HG03095 (cell line): ENCODE data around the gene RPS6KA2.

Experiments
- ATAC-seq: cut with Tn5 transposase; IDR thresholded peaks from one replicate; pipeline ENCODE4 v1.9.1; 2021; ENCODE audit warnings: moderate library complexity; ENCODE audit not compliant: unreplicated experiment

Gene RPS6KA2

DNA sequence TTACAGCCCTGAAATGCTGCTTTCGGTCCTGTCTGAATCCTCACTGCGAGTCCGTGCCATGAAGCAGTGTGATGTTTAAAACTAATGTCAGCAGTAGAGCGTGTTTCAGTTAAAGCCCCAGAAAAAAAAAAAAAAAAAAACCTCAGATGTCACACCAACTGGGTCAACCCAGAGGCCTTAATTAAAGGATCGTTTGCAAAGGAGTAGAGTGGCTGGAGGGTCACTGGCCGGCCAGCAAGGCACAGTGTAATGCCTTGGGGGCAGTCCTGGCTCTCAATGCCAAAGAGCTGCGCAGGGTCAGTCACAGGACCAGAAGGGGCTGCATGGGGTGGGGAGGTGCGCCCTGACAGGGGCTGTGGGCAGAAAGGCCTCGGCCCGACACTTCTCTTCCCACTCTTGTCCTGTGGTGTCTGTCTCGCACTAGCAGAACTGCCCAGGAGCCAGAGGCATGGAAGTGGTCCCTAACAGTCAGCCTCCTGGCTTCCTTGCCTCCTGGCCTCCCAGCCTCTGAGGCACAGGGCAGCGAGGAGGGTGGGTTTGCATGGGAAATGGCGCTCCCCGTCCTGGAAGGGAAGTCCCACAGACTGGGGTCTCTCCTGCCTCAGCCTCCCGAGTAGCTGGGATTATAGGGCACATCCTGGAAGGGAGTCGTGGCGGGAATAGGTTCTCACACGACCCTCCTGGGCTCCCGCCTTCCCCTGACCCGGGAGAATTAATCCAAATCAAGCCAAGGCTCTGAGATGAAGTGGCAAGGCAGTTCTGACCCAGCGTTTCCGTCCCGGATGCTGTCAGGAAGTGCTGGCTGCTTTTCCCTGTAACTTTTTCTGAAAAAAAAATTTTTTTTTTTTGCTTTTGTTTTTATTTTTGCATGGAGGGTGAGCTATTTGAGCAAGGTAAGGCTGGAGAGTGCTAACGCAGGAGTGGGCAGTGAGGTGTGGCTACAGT, 190.6 kb downstream of the RPS6KA2 start:
- no peak for ATAC-seq

GRCh38 chr6:166435574-166435973, 191.5 kb downstream of the RPS6KA2 start:
- no peak for ATAC-seq

GRCh38 chr6:166434336-166434735, 192.7 kb downstream of the RPS6KA2 start:
- ATAC-seq, result no peak

DNA sequence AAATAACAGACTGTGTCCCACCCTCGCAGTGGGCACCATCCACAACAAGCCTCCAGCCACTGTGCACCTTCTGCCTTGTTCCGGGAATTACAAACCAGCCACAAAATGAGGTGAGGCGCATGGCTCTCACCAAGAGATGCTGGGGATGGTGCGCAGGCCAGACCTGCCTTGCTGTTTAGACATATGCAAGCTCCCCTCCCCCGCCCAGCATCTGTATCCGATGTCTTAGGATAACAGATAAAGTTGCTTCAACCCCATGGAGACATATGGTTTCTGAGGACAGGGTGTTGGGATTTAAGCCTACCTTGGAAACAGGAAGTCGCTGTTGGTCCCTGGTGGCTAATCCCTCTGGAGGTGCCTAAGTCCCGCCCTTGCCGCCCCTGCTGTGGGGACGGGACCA, 194.0 kb downstream of the RPS6KA2 start:
- ATAC-seq, result no peak

DNA sequence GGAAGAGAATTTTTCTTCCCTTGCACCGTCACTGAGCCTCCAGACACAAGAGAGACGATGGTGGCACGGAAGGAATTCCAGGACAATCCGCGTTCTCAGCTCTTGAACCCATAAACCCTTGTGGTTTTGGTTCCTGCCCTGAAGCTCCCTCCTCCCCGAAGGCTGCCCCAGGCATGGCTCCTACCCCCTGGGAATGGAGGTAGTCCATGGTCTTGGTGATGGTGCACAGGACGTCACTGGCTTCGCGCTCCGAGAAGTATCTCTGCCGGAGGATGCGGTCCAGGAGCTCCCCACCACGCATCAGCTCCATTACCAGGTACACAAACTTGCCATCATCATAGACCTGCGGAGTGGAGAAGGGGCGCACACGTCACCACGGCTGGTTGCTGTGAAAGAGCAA, 196.8 kb downstream of the RPS6KA2 start:
- no peak for ATAC-seq

DNA sequence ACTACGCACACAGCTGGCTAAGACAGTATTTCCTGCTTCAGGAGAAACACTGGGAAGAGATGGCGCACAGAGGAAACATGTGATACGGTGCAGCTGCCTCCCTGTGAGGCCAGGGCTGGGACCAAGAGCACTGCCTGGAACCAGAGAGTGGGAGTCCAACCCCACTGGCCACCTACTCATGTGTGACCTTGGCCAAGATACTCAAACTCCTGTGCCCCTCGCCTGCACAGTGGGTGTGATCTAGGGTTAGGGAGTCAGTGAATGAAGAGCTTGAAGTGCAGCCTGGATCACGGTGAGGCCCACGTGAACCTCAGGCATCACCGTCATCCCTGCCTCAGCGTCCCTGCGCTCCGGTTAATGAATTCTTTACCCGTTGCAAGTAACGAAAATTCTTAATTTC, 202.6 kb downstream of the RPS6KA2 start:
- no peak for ATAC-seq

DNA sequence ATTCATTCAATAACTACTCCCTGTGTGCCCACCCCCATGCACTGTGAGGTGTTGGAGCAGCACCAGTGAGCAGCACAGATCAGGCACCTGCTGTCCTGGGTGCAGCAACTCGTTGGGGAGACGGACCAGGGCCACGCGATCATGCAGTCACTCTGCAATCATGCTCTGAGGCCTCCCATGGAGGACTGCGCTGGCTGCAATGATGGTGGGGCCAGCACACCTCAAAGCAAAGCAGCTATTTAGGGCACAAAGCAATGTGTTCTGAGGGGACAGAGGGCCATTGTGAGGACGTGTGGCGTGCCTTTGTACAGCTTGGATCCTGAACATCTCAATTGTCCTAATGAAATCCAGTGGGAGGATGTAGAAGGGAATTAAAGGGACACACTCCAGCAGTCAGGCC, 203.3 kb downstream of the RPS6KA2 start:
- no peak for ATAC-seq

DNA sequence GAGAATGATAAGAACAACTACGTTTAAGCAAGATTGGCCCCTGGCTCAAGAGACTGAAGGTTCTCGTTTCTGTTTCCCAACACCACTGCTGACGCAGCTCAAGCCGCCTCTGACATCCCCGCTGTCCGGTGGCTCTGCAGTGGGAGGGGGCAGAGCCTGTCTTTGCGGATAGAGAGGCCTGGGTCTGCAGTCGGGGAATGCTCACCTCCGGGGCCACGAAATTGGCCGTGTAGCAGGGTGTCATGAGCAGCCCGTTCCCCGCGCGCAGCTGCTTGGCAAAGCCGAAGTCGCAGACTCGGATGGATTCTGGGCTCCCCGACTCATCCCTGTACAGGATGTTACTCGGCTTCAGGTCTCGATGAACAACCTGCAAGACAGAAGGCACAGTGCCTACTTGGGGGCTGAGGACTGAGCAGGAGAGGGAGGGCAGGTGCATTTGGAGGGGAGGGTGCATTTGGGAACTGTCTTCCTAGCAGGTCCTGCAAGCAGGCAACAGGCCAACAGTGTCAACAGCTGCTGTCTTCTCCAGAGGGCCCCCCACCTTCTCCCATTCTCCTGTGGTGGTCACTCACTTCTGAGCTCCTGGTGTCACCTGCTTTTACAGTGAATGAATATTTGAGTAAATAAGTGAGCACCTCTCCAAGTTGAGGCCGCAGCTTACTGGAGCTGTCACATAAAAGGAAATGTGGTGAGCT, 203.9 kb downstream of the RPS6KA2 start:
- ATAC-seq, result no peak

- no peak for ATAC-seq
Measured at GRCh38 chr6:166422201-166422940, 204.7 kb downstream of the RPS6KA2 start.

GRCh38 chr6:166420351-166420750, 206.7 kb downstream of the RPS6KA2 start:
- ATAC-seq, result no peak

DNA sequence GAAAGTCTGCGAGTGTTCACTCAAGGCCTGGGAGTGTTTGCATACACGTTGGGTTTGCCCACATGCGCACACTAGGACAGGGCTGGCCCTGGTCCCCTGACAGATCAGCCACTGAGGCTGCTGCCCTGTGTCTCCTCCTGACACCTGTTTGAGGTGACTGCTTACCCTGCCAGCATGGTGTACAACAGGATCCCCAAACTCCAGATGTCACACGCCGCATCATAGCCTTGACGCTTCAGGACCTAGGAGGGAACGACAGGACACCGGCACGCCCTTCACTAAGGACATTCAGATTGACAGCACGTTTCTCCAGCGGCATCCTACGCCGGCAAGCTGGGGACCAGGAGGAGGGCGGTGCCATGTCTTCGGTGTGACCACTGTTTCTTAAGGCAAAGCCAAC, 207.3 kb downstream of the RPS6KA2 start:
- peak; percentile 9 for ATAC-seq

- ATAC-seq, result peak; percentile 95
Measured at GRCh38 chr6:166419286-166419685, 207.8 kb downstream of the RPS6KA2 start.

DNA sequence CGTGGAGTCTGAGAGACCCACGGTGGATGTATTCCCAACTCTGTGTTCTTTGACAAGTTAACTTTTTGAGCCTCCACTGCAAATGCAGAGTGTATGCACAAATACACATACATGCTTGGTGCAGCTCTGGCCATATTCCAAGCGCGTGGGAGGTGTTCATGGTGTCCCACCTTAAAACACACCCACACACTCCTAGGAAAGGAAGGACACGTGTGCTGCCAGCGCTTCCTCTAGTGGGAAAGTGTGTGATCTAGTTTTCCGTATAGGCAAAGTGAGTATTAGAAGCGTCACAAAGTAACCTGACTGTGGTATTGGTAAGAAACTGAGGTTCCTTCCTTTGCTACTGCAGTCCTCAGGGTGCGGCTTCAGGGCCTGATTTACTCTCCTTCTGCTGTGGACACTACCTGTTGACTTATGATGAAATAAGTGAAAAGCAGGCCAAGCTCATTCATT, 208.3 kb downstream of the RPS6KA2 start:
- ATAC-seq, result no peak

DNA sequence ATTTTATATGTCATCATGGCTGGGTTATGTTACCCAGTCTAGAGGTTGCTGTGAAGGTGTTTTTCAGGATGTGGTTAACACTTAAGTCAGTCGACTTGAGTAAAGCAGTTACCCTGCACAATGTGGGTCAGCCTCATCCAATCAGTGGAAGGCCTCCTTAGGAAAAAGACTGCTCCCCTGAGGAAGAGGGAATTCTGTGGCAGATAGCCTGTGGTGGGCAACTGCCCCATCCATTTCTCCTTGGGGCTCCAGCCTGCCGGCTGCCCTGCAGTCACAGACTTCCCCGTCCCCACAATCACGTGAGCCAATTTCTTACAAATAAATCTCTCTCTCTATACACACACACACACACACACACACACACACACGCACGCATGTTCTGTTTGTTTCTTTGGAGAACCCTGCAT, 209.8 kb downstream of the RPS6KA2 start:
- no peak for ATAC-seq

DNA sequence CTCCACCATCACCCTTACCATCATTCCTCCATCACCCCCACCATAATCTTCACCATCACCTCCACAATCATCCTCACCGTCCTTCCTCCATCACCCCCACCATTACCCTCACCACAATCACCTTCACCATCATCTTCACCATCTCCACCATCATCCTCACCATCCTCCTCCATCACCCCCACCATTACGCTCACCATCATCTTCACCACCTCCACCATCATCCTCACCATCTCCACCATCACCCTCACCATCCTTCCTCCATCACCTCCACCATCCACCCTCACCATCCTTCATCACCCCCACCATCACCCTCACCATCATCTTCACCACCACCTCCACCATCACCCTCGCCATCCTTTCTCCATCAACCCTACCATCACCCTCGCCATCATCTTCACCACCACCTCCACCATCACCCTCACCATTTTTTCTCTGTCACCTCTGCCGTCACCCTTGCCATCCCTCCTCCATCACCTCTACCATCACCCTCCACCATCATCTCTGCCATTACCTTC, 211.2 kb downstream of the RPS6KA2 start:
- ATAC-seq, result no peak

DNA sequence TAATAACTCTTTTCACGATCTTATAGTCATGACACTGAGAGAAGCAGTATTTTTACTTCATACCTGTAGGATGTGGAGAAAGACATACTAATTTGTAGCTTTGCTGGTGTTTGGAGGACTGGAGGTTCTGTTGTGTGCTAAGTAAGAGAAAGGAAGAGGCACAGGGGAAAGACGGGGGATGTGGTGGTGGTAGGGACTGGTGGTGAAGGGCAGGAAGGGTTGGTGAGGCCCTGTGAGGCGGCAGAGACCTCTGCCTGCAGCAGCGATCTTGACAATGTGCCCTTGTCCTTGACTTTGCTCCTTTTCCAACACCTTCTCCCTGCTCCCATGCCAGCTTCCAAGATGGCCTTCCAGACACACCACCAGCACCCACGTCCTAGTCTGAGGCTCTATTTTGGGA, 211.7 kb downstream of the RPS6KA2 start:
- ATAC-seq, result no peak

- no peak for ATAC-seq
Measured at GRCh38 chr6:166413491-166413951, 213.5 kb downstream of the RPS6KA2 start.

- no peak for ATAC-seq
Measured at GRCh38 chr6:166412911-166413384, 214.1 kb downstream of the RPS6KA2 start.

- no peak for ATAC-seq
Measured at GRCh38 chr6:166412156-166412910, 214.7 kb downstream of the RPS6KA2 start.

GRCh38 chr6:166411721-166412151, 215.3 kb downstream of the RPS6KA2 start:
- ATAC-seq, result no peak
